ENCODE measurements around the gene MYRF.
A peak's percentile ranks its signal among the peaks of the same experiment; 100 is the strongest.

- TF ChIP-seq CTCF (conservative IDR thresholded peaks at IDR 0.05) (peak; percentile 96), ZFX (IDR thresholded peaks at IDR 0.05) (no peak)
These were observed at the start of gene MYRF for GRCh38 chr11:61752117-61752924.

Measured in C4-2B (cell line).